Mononuclear cell (primary cell): Measurements from ENCODE around the gene LYZL6. TPM values are rescaled to one million over a fixed set of nuclear protein-coding genes. Genes with fewer than 3 reads are reported as not detected.

Experiments used
- H3K27me3 ChIP-seq: 2 replicates; pipeline ENCODE4 v1.6.0; 2011; ENCODE audit warnings: low read length, control low read depth; ENCODE audit not compliant: insufficient read depth
- H3K4me1 ChIP-seq: 2 replicates; pipeline ENCODE4 v1.5.1; 2011; ENCODE audit warnings: mild to moderate bottlenecking, low read length, control low read depth; ENCODE audit not compliant: insufficient read depth
- H3K4me3 ChIP-seq: 2 replicates; pipeline ENCODE4 v1.5.1; 2011; ENCODE audit warnings: mild to moderate bottlenecking, low read length, moderate library complexity
- H3K9me3 ChIP-seq: 2 replicates; pipeline ENCODE4 v1.5.1; 2011; ENCODE audit warnings: low read depth, mild to moderate bottlenecking, control low read depth, low read length
- total RNA-seq: library from RNA; depleted of rRNA; stranded (reverse); fragments of >200 nt; gene quantifications from one replicate; pipeline ENCODE4 v1.2.3, GENCODE V29; 2012

The LYZL6 gene
- not detected for total RNA-seq

GRCh38 chr17:35943537-35943936 is at the start of gene LYZL6:
TSS of gene LYZL6 (minus strand) at chr17:35943713. CDS start at chr17:35939356, 4,357 bp downstream.
- Histone ChIP-seq H3K4me3 (no peak within 1 kb of the TSS), H3K4me1 (peaks cover 7% of the 10 kb centered on the region), H3K9me3 (no peaks in the 10 kb centered on the region), H3K27me3 (no peaks in the 10 kb centered on the region)

GRCh38 chr17:35991075-35991474 is 47.6 kb upstream of the LYZL6 start:
- H3K27me3 ChIP-seq, result no peaks in the 10 kb centered on the region
- no peaks in the 10 kb centered on the region for H3K4me1 ChIP-seq
- no peaks in the 10 kb centered on the region for H3K9me3 ChIP-seq
- no peak overlapping the region for H3K4me3 ChIP-seq

GRCh38 chr17:35988164-35988563 is 44.7 kb upstream of the LYZL6 start:
- no peak overlapping the region for H3K4me3 ChIP-seq
- no peaks in the 10 kb centered on the region for H3K4me1 ChIP-seq
- no peaks in the 10 kb centered on the region for H3K27me3 ChIP-seq
- no peaks in the 10 kb centered on the region for H3K9me3 ChIP-seq

DNA sequence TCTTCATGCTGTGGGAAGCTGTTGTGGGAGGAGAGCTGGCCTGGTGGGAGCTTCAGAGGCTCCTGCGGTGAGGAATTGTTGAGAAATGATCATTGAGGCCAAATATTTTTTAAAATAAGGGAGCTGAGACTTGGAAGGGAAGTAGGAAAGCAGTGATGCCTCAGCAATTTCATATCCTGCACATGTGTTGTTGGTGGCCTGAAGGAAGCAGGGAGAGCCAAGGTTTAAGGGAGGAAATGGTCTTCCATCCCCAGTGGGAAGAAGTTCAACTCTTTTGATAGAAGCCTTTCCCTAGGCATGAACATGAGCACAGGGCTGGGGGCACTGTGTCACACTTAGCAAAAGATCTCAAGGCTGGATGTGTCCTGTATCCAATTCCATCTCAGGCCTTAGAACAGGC is 43.1 kb upstream of the LYZL6 start, which contains the start of gene CCL14:
Gene CCL14, minus strand, starts transcription at position 87 of the 400 bp plus-strand sequence. Its CDS starts 80 bp downstream, at position 7.
- no peaks in the 10 kb centered on the region for H3K27me3 ChIP-seq
- H3K9me3 ChIP-seq, result no peaks in the 10 kb centered on the region
- H3K4me1 ChIP-seq, result no peaks in the 10 kb centered on the region
- no peak within 1 kb of the TSS for H3K4me3 ChIP-seq

DNA sequence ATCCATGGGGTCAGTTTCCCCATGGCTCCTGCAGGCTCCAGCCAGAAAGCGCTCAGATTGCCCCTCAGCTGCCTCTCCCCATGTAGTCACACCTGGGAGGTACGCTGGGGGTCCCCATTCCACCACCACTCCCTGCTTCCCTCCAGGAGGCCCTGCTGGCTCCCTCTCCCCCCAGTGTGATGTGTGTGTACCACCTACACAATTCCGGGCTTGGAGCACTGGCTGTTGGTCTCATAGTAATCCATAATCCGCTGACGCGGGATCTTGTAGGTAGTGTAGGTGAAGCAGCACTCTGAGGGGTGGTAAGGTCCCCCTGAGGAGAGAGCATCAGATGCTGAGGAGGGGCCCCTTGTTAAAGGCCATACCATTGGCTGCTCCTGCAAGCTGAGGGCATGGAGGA is 40.6 kb upstream of the LYZL6 start:
- H3K4me3 ChIP-seq, result no peak overlapping the region
- no peaks in the 10 kb centered on the region for H3K9me3 ChIP-seq
- no peaks in the 10 kb centered on the region for H3K4me1 ChIP-seq
- no peaks in the 10 kb centered on the region for H3K27me3 ChIP-seq

- Histone ChIP-seq H3K9me3 (no peaks in the 10 kb centered on the region), H3K27me3 (no peaks in the 10 kb centered on the region), H3K4me1 (no peaks in the 10 kb centered on the region), H3K4me3 (no peak overlapping the region)
Observed at GRCh38 chr17:35982409-35983191, 39.1 kb upstream of the LYZL6 start.

- Histone ChIP-seq H3K4me1 (no peaks in the 10 kb centered on the region), H3K9me3 (no peaks in the 10 kb centered on the region), H3K4me3 (no peak overlapping the region), H3K27me3 (no peaks in the 10 kb centered on the region)
Observed at GRCh38 chr17:35981908-35982330, 38.4 kb upstream of the LYZL6 start.

- H3K9me3 ChIP-seq, result no peaks in the 10 kb centered on the region
- H3K4me1 ChIP-seq, result no peaks in the 10 kb centered on the region
- no peak within 1 kb of the TSS for H3K4me3 ChIP-seq
- no peaks in the 10 kb centered on the region for H3K27me3 ChIP-seq
Observed at GRCh38 chr17:35981246-35981645, 37.7 kb upstream of the LYZL6 start, which contains the start of gene CCL16. TSS of gene CCL16 (minus strand) at chr17:35981497. CDS start at chr17:35981420, 77 bp downstream.

DNA sequence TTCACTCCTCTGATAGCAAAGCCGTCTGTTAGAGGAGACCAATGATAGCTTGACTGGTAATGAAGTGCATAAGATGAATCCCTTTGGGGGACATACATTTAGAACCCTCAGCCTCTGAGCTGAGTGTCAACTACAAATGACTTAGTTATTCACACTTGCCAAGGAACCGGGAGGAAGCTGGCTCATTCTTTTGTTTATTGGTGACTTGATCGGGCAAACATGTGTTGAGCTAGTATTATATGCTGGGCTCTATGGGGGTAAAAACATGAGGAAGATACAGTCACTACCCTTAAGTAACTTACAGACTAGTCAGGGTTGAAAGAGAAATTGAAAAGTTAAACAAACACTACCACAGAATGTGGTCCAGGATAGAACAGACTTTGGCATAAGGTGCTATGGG is 34.8 kb upstream of the LYZL6 start:
- Histone ChIP-seq H3K27me3 (no peaks in the 10 kb centered on the region), H3K4me1 (no peaks in the 10 kb centered on the region), H3K9me3 (no peaks in the 10 kb centered on the region), H3K4me3 (no peak overlapping the region)

DNA sequence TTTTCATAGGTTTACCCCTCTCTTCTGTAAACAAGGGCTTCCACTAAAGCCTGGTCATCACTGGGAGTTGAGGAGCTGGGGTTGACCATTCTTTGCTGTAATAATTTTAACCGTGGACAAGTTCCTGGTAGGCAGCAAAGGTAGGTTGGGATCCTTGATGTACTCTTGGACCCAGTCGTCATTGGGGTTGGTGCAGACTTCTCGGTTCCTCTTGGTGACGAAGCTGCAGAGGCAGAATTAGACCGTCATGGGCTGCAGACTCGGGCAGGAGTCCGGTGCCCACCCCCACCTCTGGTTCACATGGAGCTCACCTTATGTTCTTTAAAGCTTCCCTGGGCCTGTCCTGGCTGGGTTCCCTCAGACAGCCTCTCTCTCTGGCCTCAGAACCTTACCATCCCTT is 34.0 kb upstream of the LYZL6 start:
- H3K27me3 ChIP-seq, result no peaks in the 10 kb centered on the region
- no peak overlapping the region for H3K4me3 ChIP-seq
- no peaks in the 10 kb centered on the region for H3K9me3 ChIP-seq
- no peaks in the 10 kb centered on the region for H3K4me1 ChIP-seq

DNA sequence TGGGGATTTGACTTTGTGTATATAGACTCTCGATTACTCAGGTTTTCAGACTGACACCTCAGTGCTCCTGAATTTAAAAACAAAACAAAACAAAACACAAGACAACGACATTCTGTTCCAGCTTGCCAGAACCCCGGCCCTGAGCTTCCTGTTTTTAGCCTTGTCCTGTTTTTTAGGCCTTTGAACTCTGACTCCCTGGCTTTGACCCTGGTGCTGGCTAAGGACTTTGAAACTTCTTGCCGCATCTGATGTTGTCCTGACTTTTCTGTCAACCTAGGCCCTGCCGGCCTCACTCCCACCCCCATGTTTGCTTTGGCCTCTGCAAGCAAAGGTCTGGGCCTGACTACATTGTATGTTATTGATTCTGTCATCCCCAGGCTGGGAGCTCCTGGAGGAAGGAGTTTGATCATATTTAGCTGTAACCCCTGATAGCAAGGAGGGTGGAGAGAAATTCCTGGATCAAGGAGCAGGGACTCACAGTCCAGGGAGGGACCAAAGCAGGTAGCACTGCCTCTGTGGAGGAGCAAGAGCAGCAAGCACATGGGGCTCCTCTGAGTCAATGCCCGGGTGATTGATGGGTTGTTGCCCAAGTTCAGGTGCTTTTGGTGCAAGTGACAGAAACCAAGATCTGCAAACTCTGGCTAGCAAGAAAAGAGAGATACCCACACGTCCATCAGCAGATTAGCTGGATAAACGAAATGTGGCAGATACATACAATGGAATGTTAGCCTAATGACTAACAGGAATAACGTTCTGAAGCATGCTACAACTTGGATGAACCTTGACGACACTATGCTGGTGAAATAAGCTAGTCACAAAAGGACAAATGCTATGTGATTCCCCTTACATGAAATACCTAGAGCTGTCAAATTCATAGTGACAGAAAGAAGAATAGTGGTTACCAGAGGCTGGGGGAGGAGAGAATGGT is 30.1 kb upstream of the LYZL6 start:
- no peaks in the 10 kb centered on the region for H3K9me3 ChIP-seq
- no peaks in the 10 kb centered on the region for H3K27me3 ChIP-seq
- no peak overlapping the region for H3K4me3 ChIP-seq
- H3K4me1 ChIP-seq, result peaks cover 5% of the 10 kb centered on the region

DNA sequence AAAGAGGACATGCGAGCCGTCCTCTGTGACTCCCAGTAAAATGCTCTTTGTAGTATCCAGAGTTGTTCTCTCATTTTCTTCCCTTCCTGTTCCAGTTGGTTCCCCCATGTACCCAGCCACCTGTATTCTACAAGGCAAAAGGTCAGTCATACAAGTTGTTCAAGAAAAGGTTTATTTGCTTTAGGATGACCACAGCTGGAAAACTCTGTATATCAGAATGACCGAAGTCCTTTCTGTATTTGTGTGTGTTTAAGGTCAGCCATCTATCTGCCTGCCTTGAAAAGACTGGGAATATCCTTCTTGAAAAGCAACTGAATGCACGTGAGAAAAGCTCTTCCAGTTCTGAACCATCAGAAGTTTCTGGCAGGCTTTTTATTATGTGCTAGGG is 29.4 kb upstream of the LYZL6 start:
- Histone ChIP-seq H3K4me1 (peaks cover 5% of the 10 kb centered on the region), H3K27me3 (no peaks in the 10 kb centered on the region), H3K9me3 (no peaks in the 10 kb centered on the region), H3K4me3 (no peak overlapping the region)

DNA sequence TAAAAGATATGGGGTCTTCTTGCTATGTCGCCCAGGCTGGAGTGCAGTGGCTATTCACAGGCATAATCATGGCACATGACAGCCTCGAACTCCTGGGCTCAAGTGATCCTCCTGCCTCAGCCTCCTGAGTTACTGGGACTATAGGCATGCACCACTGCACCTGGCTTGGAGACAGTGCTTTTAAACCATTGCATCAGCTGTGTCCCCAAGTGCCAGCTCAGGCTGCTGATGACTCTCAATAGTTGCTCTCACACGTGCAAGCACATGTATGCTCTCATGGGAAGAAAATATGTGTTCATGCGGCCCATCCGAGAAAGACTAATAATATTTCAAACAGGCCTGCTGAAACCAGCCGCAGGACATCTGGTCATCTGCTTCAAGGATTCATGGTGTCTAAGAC is 29.0 kb upstream of the LYZL6 start:
- peaks cover 5% of the 10 kb centered on the region for H3K4me1 ChIP-seq
- H3K27me3 ChIP-seq, result no peaks in the 10 kb centered on the region
- no peaks in the 10 kb centered on the region for H3K9me3 ChIP-seq
- H3K4me3 ChIP-seq, result no peak overlapping the region

GRCh38 chr17:35972066-35972465 is 28.6 kb upstream of the LYZL6 start:
- H3K9me3 ChIP-seq, result no peaks in the 10 kb centered on the region
- no peak overlapping the region for H3K4me3 ChIP-seq
- no peaks in the 10 kb centered on the region for H3K27me3 ChIP-seq
- peaks cover 5% of the 10 kb centered on the region for H3K4me1 ChIP-seq
